Colon (tissue), 2 donors: ENCODE data around the gene ARHGAP8.

Source experiments
- FAIRE-seq: peaks from 2 replicates; lab custom pipeline; 2012; peaks lifted over from hg19 to GRCh38; lab: Jason Lieb, UNC
- donor health status: control.
- donor health status: control.

The ARHGAP8 gene

GRCh38 chr22:44726439-44726838 lies 25.9 kb upstream of the ARHGAP8 start:
- no peak for FAIRE-seq

GRCh38 chr22:44727148-44727547 lies 25.2 kb upstream of the ARHGAP8 start:
- no peak for FAIRE-seq

- FAIRE-seq = no peak
These were observed 24.7 kb upstream of the ARHGAP8 start for GRCh38 chr22:44727709-44728108.

GRCh38 chr22:44728761-44729324 lies 23.5 kb upstream of the ARHGAP8 start:
- no peak for FAIRE-seq

- no peak for FAIRE-seq
These were observed 22.9 kb upstream of the ARHGAP8 start for GRCh38 chr22:44729391-44730021.

- no peak for FAIRE-seq
These were observed 22.4 kb upstream of the ARHGAP8 start for GRCh38 chr22:44730022-44730393.

- FAIRE-seq = no peak
These were observed 21.7 kb upstream of the ARHGAP8 start for GRCh38 chr22:44730490-44731356.

GRCh38 chr22:44731357-44731970 lies 20.9 kb upstream of the ARHGAP8 start:
- FAIRE-seq = no peak

- no peak for FAIRE-seq
These were observed 20.3 kb upstream of the ARHGAP8 start for GRCh38 chr22:44732017-44732561.

- no peak for FAIRE-seq
These were observed 19.7 kb upstream of the ARHGAP8 start for GRCh38 chr22:44732661-44733060.

GRCh38 chr22:44733426-44734106 lies 18.8 kb upstream of the ARHGAP8 start:
- no peak for FAIRE-seq

- FAIRE-seq = no peak
These were observed 18.1 kb upstream of the ARHGAP8 start for GRCh38 chr22:44734278-44734677.

GRCh38 chr22:44734801-44735517 lies 17.4 kb upstream of the ARHGAP8 start:
- FAIRE-seq = no peak

GRCh38 chr22:44735518-44736428 lies 16.6 kb upstream of the ARHGAP8 start:
- FAIRE-seq = no peak

GRCh38 chr22:44736581-44737405 lies 15.6 kb upstream of the ARHGAP8 start:
- FAIRE-seq = no peak

GRCh38 chr22:44737406-44738346 lies 14.7 kb upstream of the ARHGAP8 start:
- FAIRE-seq = no peak

- no peak for FAIRE-seq
These were observed 14.0 kb upstream of the ARHGAP8 start for GRCh38 chr22:44738347-44738715.

GRCh38 chr22:44739024-44739423 lies 13.4 kb upstream of the ARHGAP8 start:
- no peak for FAIRE-seq
